C4-2B (cell line): ENCODE measurements around the gene SEMA5A.

Experiments
- H3K27ac ChIP-seq: fragments of 450-650 bp; 2 replicates; pipeline ENCODE4 v1.5.1; 2017
- ZFX ChIP-seq: fragments of 450-650 bp; IDR thresholded peaks from 2 replicates; pipeline ENCODE4 v1.6.1; 2017
- TF ChIP-seq, protein P1 (sequence below): fragments of 450-650 bp; conservative IDR thresholded peaks from 2 replicates; pipeline ENCODE4 v1.5.1; 2017; ENCODE audit warnings: mild to moderate bottlenecking

SEMA5A gene

DNA sequence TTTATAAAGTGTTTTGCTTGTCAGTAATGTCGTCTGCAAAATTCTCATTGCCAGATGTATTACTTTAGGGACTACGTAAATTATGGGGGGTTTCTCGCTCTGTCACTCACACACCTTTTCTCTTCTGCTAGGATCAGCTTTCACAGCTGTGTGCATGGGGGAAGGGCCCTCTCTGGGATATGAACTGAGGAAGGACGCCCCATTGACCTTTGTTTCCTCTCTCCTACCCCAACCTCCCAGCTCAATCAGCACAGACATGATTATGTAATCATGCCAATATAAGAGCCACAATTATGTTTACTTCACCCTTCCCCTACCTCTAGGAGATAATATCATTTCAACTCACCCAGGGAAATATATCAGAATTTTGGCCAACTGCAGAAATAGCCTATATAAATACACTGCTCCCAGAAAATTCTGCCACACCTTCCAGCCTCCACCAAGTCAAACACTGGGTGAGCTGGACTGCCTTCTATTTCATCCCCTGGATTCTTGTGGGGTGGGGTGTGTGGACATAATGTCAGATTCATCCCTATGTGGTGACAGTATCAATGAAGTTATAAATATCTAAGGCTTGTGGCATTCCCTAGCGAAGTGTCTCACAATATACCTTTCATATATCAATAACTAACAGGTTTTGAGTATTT is 12.6 kb upstream of the SEMA5A start:
- no peak overlapping the region for H3K27ac ChIP-seq
- TF ChIP-seq, protein P1, sequence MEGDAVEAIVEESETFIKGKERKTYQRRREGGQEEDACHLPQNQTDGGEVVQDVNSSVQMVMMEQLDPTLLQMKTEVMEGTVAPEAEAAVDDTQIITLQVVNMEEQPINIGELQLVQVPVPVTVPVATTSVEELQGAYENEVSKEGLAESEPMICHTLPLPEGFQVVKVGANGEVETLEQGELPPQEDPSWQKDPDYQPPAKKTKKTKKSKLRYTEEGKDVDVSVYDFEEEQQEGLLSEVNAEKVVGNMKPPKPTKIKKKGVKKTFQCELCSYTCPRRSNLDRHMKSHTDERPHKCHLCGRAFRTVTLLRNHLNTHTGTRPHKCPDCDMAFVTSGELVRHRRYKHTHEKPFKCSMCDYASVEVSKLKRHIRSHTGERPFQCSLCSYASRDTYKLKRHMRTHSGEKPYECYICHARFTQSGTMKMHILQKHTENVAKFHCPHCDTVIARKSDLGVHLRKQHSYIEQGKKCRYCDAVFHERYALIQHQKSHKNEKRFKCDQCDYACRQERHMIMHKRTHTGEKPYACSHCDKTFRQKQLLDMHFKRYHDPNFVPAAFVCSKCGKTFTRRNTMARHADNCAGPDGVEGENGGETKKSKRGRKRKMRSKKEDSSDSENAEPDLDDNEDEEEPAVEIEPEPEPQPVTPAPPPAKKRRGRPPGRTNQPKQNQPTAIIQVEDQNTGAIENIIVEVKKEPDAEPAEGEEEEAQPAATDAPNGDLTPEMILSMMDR, result no peak
- no peak for TF ChIP-seq ZFX

DNA sequence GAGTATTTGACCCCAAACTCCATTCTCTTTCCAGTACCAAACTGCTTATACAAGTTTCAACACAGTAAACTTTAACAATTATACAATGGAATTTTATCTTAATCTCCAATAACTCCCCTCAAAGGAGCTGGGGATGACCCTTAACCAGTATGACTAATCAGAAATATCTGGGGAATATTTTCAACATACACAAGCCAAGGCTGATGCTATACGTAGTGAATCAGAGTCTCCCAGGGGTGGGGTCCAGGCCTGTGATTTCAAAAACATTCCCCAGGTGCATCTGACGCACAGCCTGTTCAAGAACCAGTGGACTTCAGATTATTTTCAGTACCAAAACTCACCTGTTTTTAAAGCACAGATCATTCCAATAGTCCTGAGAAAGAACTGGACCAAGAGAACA is 11.8 kb upstream of the SEMA5A start:
- TF ChIP-seq, protein P1, result no peak
- no peak for TF ChIP-seq ZFX
- H3K27ac ChIP-seq, result no peak overlapping the region

DNA sequence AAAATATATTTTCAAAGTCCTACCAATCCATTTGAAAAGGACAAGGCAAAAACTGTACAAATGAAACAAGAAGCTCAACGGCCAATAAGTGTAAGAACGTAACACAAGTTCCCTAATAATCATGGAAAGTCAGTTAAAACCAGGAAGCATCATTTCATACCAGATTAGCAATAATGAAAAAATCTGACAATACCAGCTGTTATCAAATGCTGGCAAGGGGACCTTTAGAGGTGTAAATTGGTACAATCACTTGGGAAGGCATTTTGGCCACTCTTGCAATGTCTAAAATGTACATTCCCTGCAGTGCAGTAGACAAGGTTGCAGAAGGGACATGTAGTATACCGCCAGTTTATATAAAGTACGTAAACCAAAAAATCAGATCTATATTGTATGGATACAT is 10.1 kb upstream of the SEMA5A start:
- no peak overlapping the region for H3K27ac ChIP-seq
- TF ChIP-seq ZFX, result no peak
- TF ChIP-seq, protein P1, result no peak

DNA sequence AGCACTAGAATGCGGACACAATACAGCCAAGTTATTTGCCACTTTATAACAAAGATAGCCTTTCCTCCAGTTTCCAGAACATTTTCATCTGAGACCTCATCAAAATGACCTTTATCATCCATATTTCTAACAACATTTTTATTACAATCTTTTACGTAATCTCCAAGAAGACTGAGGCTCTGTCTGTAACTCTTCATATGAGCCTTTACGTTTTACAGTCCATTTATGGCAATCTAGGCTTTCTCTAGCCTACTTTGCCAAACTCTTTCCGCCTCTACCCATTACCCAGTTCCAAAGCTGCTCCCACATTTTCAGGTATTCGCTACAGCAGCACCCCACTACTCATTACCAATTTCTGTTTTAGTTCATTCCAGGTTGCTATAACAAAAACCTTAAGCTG is 8.2 kb upstream of the SEMA5A start:
- H3K27ac ChIP-seq, result no peak overlapping the region
- TF ChIP-seq, protein P1, result no peak

DNA sequence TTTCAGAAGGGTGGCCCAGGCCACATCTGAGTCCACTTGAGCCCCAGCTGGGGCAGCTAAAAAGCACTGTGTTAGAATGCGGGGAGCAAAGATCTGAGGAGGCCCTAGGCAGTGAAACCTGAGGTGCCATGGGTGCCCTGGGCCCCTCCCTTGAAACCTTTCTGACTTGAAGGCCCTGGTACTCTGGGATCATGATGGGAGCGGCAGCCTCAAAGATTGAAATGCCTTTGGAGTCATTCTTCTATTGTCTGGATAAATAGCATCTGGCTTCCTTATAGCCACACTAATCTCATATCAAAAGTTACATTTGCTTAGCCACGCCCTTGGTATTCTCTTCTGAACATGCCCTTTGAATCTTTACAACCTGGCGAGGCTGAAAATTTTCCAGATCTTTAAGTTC is 7.7 kb upstream of the SEMA5A start:
- no peak overlapping the region for H3K27ac ChIP-seq
- TF ChIP-seq, protein P1, result no peak
- no peak for TF ChIP-seq ZFX

DNA sequence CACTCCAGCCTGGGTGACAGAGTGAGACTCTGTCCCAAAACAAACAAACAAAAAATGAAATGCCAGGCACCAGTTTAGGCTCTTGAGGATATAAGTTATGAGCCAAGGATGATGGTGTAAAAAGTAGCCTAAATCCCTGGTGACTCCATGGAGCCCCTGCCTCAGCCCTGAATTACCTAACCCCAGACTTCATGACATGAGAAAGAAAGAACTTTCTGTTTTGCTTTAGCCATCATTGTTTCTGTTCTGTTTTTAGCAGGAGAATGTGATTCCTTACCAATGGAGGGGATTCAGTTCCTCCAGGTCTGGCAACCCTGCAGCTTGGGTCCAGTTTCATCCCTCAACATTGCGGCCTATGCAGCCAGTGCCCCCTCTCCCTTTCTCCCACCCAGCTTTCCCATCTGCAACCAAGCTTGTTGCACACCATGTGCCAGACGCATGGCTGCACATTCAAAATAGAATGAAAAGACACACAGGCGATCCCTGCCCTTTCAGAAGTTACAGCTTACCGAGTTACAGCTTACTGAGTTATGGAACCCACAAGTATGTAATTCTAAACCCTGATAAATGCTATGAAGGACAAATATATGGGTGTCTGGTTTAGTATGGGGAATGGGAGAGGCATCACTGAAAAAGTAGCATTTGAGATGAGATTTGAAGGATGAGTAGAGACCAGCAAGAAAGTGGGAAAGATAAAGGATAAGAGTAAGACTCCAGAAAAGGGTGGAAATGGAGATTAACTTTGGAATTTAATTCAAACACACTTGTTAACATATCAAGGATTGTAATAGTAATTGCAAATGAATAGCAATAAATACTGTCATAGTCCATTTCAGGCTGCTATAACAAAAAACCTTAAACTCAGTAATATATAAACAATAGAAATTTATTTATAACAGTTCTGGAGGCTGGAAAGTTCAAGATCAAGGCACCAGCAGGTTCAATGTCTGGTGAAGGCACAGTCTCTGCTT is 6.0 kb upstream of the SEMA5A start:
- H3K27ac ChIP-seq, result no peak overlapping the region
- TF ChIP-seq, protein P1, result no peak
- TF ChIP-seq ZFX, result no peak

DNA sequence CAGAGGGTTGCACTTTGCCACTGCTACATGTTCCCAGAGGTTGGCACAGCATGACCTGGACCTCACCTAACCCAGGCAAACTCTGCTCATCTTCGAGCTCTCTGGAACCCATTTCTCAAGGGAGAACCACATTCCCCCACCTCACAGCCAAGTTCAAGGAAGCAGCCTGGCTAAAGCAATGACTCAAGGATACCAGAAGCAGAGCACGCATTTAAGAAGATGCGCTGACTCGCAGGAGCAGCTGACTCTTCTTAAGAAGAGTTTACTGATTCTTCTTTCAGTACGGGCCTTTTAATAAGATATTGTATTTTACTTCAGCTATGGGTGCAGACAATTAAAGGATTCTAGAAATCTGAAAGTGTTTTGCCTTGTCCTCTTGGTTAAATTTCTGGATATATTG is 4.1 kb upstream of the SEMA5A start:
- TF ChIP-seq, protein P1, result no peak
- TF ChIP-seq ZFX, result no peak
- H3K27ac ChIP-seq, result no peak overlapping the region
